Stimulated activated CD8-positive, alpha-beta memory T cell treated with anti-CD3 and anti-CD28 coated beads, Interleukin-12 subunit alpha, Interleukin-12 subunit beta, amount 100 ng/mL, for 4 hours (primary cell): ENCODE measurements around the gene PIEZO1.

Experiments
- DNase-seq: peaks from one replicate; pipeline ENCODE4 v3.0.0-alpha.2; 2020; ENCODE audit warnings: low read depth

Gene PIEZO1

GRCh38 chr16:88718178-88718577, 66.8 kb downstream of the PIEZO1 start:
- DNase-seq = no peak

GRCh38 chr16:88716601-88717001, 68.4 kb downstream of the PIEZO1 start:
- no peak for DNase-seq

- no peak for DNase-seq
Observed at GRCh38 chr16:88716201-88716600, 68.8 kb downstream of the PIEZO1 start.

- no peak for DNase-seq
Observed at GRCh38 chr16:88715312-88716190, 69.5 kb downstream of the PIEZO1 start.

GRCh38 chr16:88714420-88715302, 70.4 kb downstream of the PIEZO1 start:
- DNase-seq = no peak

- DNase-seq = no peak
Observed at GRCh38 chr16:88713568-88714419, 71.2 kb downstream of the PIEZO1 start.

- DNase-seq = no peak
Observed at GRCh38 chr16:88713054-88713453, 72.0 kb downstream of the PIEZO1 start.

- no peak for DNase-seq
Observed at GRCh38 chr16:88712362-88712979, 72.5 kb downstream of the PIEZO1 start.

GRCh38 chr16:88711750-88712340, 73.2 kb downstream of the PIEZO1 start:
- no peak for DNase-seq

GRCh38 chr16:88710556-88710955, 74.5 kb downstream of the PIEZO1 start:
- no peak for DNase-seq

- no peak for DNase-seq
Observed at GRCh38 chr16:88706965-88707826, 77.8 kb downstream of the PIEZO1 start.

- DNase-seq = peak; percentile 91
Observed at GRCh38 chr16:88706229-88706964, 78.6 kb downstream of the PIEZO1 start, which contains the start of the genes CTU2 and RNF166. TSS of gene CTU2 (plus strand) at chr16:88706503. CDS start at chr16:88706531, 28 bp downstream. TSS of gene RNF166 (minus strand) at chr16:88706408. CDS start at chr16:88706325, 83 bp downstream.

- no peak for DNase-seq
Observed at GRCh38 chr16:88705801-88706228, 79.2 kb downstream of the PIEZO1 start.

- no peak for DNase-seq
Observed at GRCh38 chr16:88705076-88705684, 79.8 kb downstream of the PIEZO1 start.

- DNase-seq = peak; percentile 69
Observed at GRCh38 chr16:88703486-88704309, 81.3 kb downstream of the PIEZO1 start.

GRCh38 chr16:88702371-88703210, 82.4 kb downstream of the PIEZO1 start:
- DNase-seq = no peak
